ENCODE measurements around the gene NDUFA9. TPM values are rescaled to one million over a fixed set of nuclear protein-coding genes. Genes with fewer than 3 reads are reported as not detected.

NDUFA9 gene
- total RNA-seq, result 93.7 and 104 TPM in 2 replicates

GRCh38 chr12:4648501-4649357, at the start of gene NDUFA9, which contains the start of gene AKAP3:
TSS of gene NDUFA9 (plus strand) at chr12:4649114. CDS start at chr12:4649127, 13 bp downstream.
TSS of gene AKAP3 (minus strand) at chr12:4649051. CDS start at chr12:4638196, 10,855 bp downstream.

Other genes starting within 250 kb of the NDUFA9 start
- gene FGF6, start 203.3 kb upstream of the NDUFA9 start, total RNA-seq, result not detected in 2 replicates
- 27.8 and 28.1 TPM in 2 replicates for gene RAD51AP1, start 110.2 kb upstream of the NDUFA9 start, total RNA-seq
- gene DYRK4, start 86.9 kb upstream of the NDUFA9 start, total RNA-seq, result 24.2 and 30.4 TPM in 2 replicates
- gene AKAP3, start 63 bp upstream of the NDUFA9 start, total RNA-seq, result 1.3 and 1.6 TPM in 2 replicates
- gene GALNT8, start 71.3 kb downstream of the NDUFA9 start, total RNA-seq, result not detected in 2 replicates

Data from mammary microvascular endothelial cell (primary cell).